IMR-90 (cell line): ENCODE data around the gene NME7. TPM values are rescaled to one million over a fixed set of nuclear protein-coding genes. Genes with fewer than 3 reads are reported as not detected.

ENCODE experiments used
- ATAC-seq: fragments of 200-7000 bp; cut with Tn5 transposase; 2 replicates; pipeline ENCODE4 v1.9.1; 2020; ENCODE audit warnings: low read depth, mild to moderate bottlenecking, moderate library complexity
- BruUV-seq: library from RNA; stranded (reverse); fragments of 400-500 nt; replicated peaks from 2 replicates; lab custom pipeline; 2021; lab: Mats Ljungman, UMichigan
- CTCF ChIA-PET: fragments of 300-600 bp; formaldehyde crosslinking; extraction: SDS; loops from one replicate; lab custom pipeline; 2021; ENCODE audit warnings: antibody characterized with exemption; lab: Yijun Ruan, JAX
- POLR2A ChIA-PET: fragments of 300-600 bp; sonication (Branson Sonifier 250); formaldehyde crosslinking; loops from one replicate; lab custom pipeline; 2022; ENCODE audit warnings: antibody characterized with exemption; ENCODE audit not compliant: unreplicated experiment; lab: Charles Lee
- DNase-seq: peaks from one replicate; pipeline ENCODE4 v3.0.0; 2013
- H2AFZ ChIP-seq: replicated peaks from 2 replicates; pipeline ENCODE3; 2013; ENCODE audit warnings: low read length, mild to moderate bottlenecking; ENCODE audit not compliant: poor library complexity
- H2AK5ac ChIP-seq: 2 replicates; pipeline ENCODE4 v1.6.1; 2013; ENCODE audit warnings: low read depth, low read length, inconsistent platforms
- H2AK9ac ChIP-seq: replicated peaks from 2 replicates; pipeline ENCODE3; 2013; ENCODE audit warnings: mild to moderate bottlenecking, low read depth, low read length, moderate library complexity; ENCODE audit not compliant: poor library complexity
- H2BK120ac ChIP-seq: 2 replicates; pipeline ENCODE4 v1.6.1; 2013; ENCODE audit warnings: low read depth, low read length, inconsistent platforms
- H2BK15ac ChIP-seq: 3 replicates; pipeline ENCODE4 v1.6.1; 2013; ENCODE audit warnings: low read depth, low read length, inconsistent platforms
- H2BK20ac ChIP-seq: 2 replicates; pipeline ENCODE4 v1.6.1; 2013; ENCODE audit warnings: low read depth, mild to moderate bottlenecking, inconsistent platforms, low read length, moderate library complexity
- H2BK5ac ChIP-seq: 2 replicates; pipeline ENCODE4 v1.6.1; 2013; ENCODE audit warnings: mild to moderate bottlenecking, low read depth, low read length, inconsistent platforms; ENCODE audit not compliant: poor library complexity, severe bottlenecking
- H3K14ac ChIP-seq: replicated peaks from 2 replicates; pipeline ENCODE4 v1.6.1; 2013; ENCODE audit warnings: low read depth, low read length, inconsistent platforms
- H3K18ac ChIP-seq: 2 replicates; pipeline ENCODE4 v1.6.1; 2013; ENCODE audit warnings: low read depth, low read length, control low read depth
- H3K23ac ChIP-seq: 2 replicates; pipeline ENCODE4 v1.6.1; 2013; ENCODE audit warnings: low read depth, low read length, inconsistent platforms
- H3K27ac ChIP-seq: 2 replicates; pipeline ENCODE4 v1.5.1; 2013; ENCODE audit warnings: mild to moderate bottlenecking, control low read depth, low read length; ENCODE audit not compliant: insufficient read depth
- H3K27me3 ChIP-seq: 2 replicates; pipeline ENCODE4 v1.6.1; 2013; ENCODE audit warnings: low read length; ENCODE audit not compliant: control insufficient read depth, insufficient read depth
- H3K36me3 ChIP-seq: 2 replicates; pipeline ENCODE4 v1.6.1; 2013; ENCODE audit warnings: low read length, mixed read lengths; ENCODE audit not compliant: control insufficient read depth, insufficient read depth
- H3K4ac ChIP-seq: 2 replicates; pipeline ENCODE4 v1.6.1; 2013; ENCODE audit warnings: low read depth, low read length, inconsistent platforms
- H3K4me1 ChIP-seq: 2 replicates; pipeline ENCODE4 v1.6.1; 2013; ENCODE audit warnings: low read length, mixed read lengths; ENCODE audit not compliant: control insufficient read depth, insufficient read depth
- H3K4me2 ChIP-seq: 2 replicates; pipeline ENCODE4 v1.6.1; 2013; ENCODE audit warnings: low read depth, mild to moderate bottlenecking, control low read depth, low read length, moderate library complexity
- H3K4me3 ChIP-seq: 2 replicates; pipeline ENCODE4 v1.5.1; 2013; ENCODE audit warnings: low read depth, mild to moderate bottlenecking, control low read depth, low read length, moderate library complexity; ENCODE audit not compliant: insufficient read depth
- H3K56ac ChIP-seq: 2 replicates; pipeline ENCODE4 v1.6.1; 2013; ENCODE audit warnings: low read length, inconsistent platforms; ENCODE audit not compliant: insufficient read depth; ENCODE audit errors: extremely low read depth
- H3K79me1 ChIP-seq, 2 experiments: 2 replicates each; pipeline ENCODE4 v1.6.1; 2013; ENCODE audit warnings: low read length in 2 of 2, inconsistent platforms in 1 of 2, low read depth in 1 of 2
- H3K9ac ChIP-seq: 2 replicates; pipeline ENCODE4 v1.6.1; 2013; ENCODE audit warnings: low read depth, low read length, control low read depth
- H3K9me1 ChIP-seq: 2 replicates; pipeline ENCODE4 v1.6.1; 2013; ENCODE audit warnings: low read length, inconsistent platforms; ENCODE audit not compliant: insufficient read depth
- H3K9me3 ChIP-seq: 2 replicates; pipeline ENCODE4 v1.6.1; 2013; ENCODE audit warnings: low read length; ENCODE audit not compliant: control insufficient read depth, insufficient read depth
- H4K20me1 ChIP-seq: 2 replicates; pipeline ENCODE4 v1.6.1; 2013; ENCODE audit warnings: low read length, inconsistent platforms; ENCODE audit not compliant: insufficient read depth
- H4K5ac ChIP-seq: 2 replicates; pipeline ENCODE4 v1.6.1; 2013; ENCODE audit warnings: mild to moderate bottlenecking, low read depth, low read length, control low read depth
- H4K8ac ChIP-seq, 2 experiments: 2 replicates each; pipeline ENCODE4 v1.6.1; 2013; ENCODE audit warnings: low read depth in 2 of 2, low read length in 2 of 2, control low read depth in 1 of 2, inconsistent platforms in 1 of 2
- H4K91ac ChIP-seq: 2 replicates; pipeline ENCODE4 v1.6.1; 2013; ENCODE audit warnings: low read depth, low read length, inconsistent platforms; ENCODE audit not compliant: insufficient read depth
- CHD1 ChIP-seq: IDR thresholded peaks from 2 replicates; pipeline ENCODE4 v1.6.1; 2012; ENCODE audit warnings: low read depth, low read length, improper control_type of control experiment
- CTCF ChIP-seq: conservative IDR thresholded peaks from 2 replicates; pipeline ENCODE4 v1.5.1; 2012; ENCODE audit warnings: mild to moderate bottlenecking, low read depth, low read length, improper control_type of control experiment
- WGBS, 2 experiments: methylation state at CpG; one replicate each; pipeline versions ENCODE4 v1.1.5 to v1.1.7; 2013; ENCODE audit warnings: missing lambda C conversion rate in 2 of 2; ENCODE audit not compliant: insufficient read length in 1 of 2; ENCODE audit errors: extremely low coverage in 2 of 2; 5-methylcytosine and 5-hydroxymethylcytosine counted together
- dilution Hi-C: fragments of 300-500 bp; cut with HindIII; formaldehyde crosslinking; loops from one replicate; pipeline ENCODE4 v1.14.3; 2018; ENCODE audit warnings: low sequenced_read_pairs; ENCODE audit not compliant: unreplicated experiment
- in situ Hi-C: fragments of 300-500 bp; cut with MboI; formaldehyde crosslinking; loops from 3 replicates; pipeline ENCODE4 v1.14.3; 2019; ENCODE audit warnings: low sequenced_read_pairs, inconsistent platforms, mixed read lengths
- intact Hi-C: fragments of 100-400 bp; cut with micrococcal nuclease; formaldehyde crosslinking; loops from 2 replicates; pipeline ENCODE4 v1.10.0; 2022
- polyA plus RNA-seq, 3 experiments: library from polyadenylated mRNA; depleted of rRNA; stranded (reverse); fragments of >200 nt; gene quantifications; 2 replicates each; pipeline ENCODE4 v1.2.3, GENCODE V29; 2012; ENCODE audit warnings: low replicate concordance in 1 of 3
- total RNA-seq: library from RNA; depleted of rRNA; stranded (reverse); fragments of >200 nt; gene quantifications from 2 replicates; pipeline ENCODE4 v1.2.3, GENCODE V29; 2012

NME7 gene
- total and polyA plus RNA-seq, 2 of the 4 experiments (the other 2 are of a cell fraction) = 18.3 to 22.4 TPM

- Histone ChIP-seq H3K27ac (no peak overlapping the region), H3K36me3 (no peaks in the 10 kb centered on the region), H2BK120ac (no peak overlapping the region), H4K5ac (no peak overlapping the region), H2AFZ (no peak overlapping the region), H3K4me2 (no peak overlapping the region), H2AK5ac (no peak overlapping the region), H3K56ac (no peak overlapping the region), H3K23ac (no peak overlapping the region), H2BK5ac (no peak overlapping the region), H3K4me1 (no peaks in the 10 kb centered on the region), H3K18ac (no peak overlapping the region), H3K4me3 (no peak overlapping the region), H3K14ac (no peak overlapping the region), H4K8ac (no peak overlapping the region), H2BK15ac (no peak overlapping the region), H4K20me1 (no peaks in the 10 kb centered on the region), H3K79me1 (no peaks in the 10 kb centered on the region), H3K9me1 (no peaks in the 10 kb centered on the region), H2BK20ac (no peak overlapping the region), H3K27me3 (no peaks in the 10 kb centered on the region), H3K9ac (no peak overlapping the region), H3K9me3 (no peaks in the 10 kb centered on the region), H4K91ac (no peak overlapping the region), H3K4ac (no peak overlapping the region), H2AK9ac (no peak overlapping the region)
- TF ChIP-seq CTCF = no peak
- no peak for TF ChIP-seq CHD1
- no CpG with 5 or more reads among the region's 1 CpG for WGBS, 2 experiments
- dilution Hi-C loops (no loop called here), intact Hi-C loops (no loop called here), in situ Hi-C loops (no loop called here)
- BruUV-seq = no TSS peak
- CTCF ChIA-PET = interaction anchor here (0.6 kb wide), 1 partner anchor 17 kb away, joined by 4 read pairs; no protein-coding TSS in a partner anchor
- POLR2A ChIA-PET = no interaction called here
- no peak for DNase-seq
- no peak for ATAC-seq
Measured at GRCh38 chr1:169249611-169250010, 118.0 kb downstream of the NME7 start.
